MCF 10A (cell line): ENCODE data around the gene FBN1. TPM values are rescaled to one million over a fixed set of nuclear protein-coding genes. Genes with fewer than 3 reads are reported as not detected.
A peak's percentile ranks its signal among the peaks of the same experiment; 100 is the strongest.

Experiments
- BruUV-seq: library from RNA; stranded (reverse); fragments of 400-500 nt; replicated peaks from 2 replicates; lab custom pipeline; 2021; lab: Mats Ljungman, UMichigan
- CTCF ChIA-PET: fragments of 300-600 bp; sonication (Branson Sonifier 250); formaldehyde crosslinking; extraction: SDS; loops from one replicate; lab custom pipeline; 2021; ENCODE audit warnings: antibody characterized with exemption, inconsistent platforms; lab: Yijun Ruan, JAX
- POLR2A ChIA-PET: fragments of 300-600, 350-650 bp; sonication (Branson Sonifier 250); formaldehyde crosslinking; extraction: SDS; loops from one replicate; lab custom pipeline; 2020; ENCODE audit warnings: antibody characterized with exemption, inconsistent platforms; lab: Yijun Ruan, JAX
- DNase-seq: peaks from one replicate; pipeline ENCODE4 v3.0.0-alpha.2; 2018; ENCODE audit not compliant: unreplicated experiment
- H3K27ac Mint-ChIP-seq: one replicate; pipeline ENCODE4 v1.8.0; 2022; ENCODE audit warnings: mild to moderate bottlenecking, low read depth, mixed read lengths; ENCODE audit not compliant: unreplicated experiment
- H3K27me3 Mint-ChIP-seq: one replicate; pipeline ENCODE4 v1.8.0; 2022; ENCODE audit warnings: mixed read lengths; ENCODE audit not compliant: insufficient read depth, unreplicated experiment
- H3K36me3 Mint-ChIP-seq: one replicate; pipeline ENCODE4 v1.8.0; 2022; ENCODE audit warnings: mild to moderate bottlenecking, moderate library complexity, mixed read lengths; ENCODE audit not compliant: insufficient read depth, unreplicated experiment
- H3K4me1 Mint-ChIP-seq: one replicate; pipeline ENCODE4 v1.8.0; 2022; ENCODE audit warnings: mixed read lengths; ENCODE audit not compliant: insufficient read depth, unreplicated experiment
- H3K4me3 Mint-ChIP-seq: one replicate; pipeline ENCODE4 v1.8.0; 2022; ENCODE audit warnings: mild to moderate bottlenecking, moderate library complexity, mixed read lengths; ENCODE audit not compliant: unreplicated experiment
- H3K9me3 Mint-ChIP-seq: one replicate; pipeline ENCODE4 v1.8.0; 2022; ENCODE audit warnings: mixed read lengths; ENCODE audit not compliant: unreplicated experiment
- intact Hi-C: fragments of 100-400 bp; cut with micrococcal nuclease; formaldehyde crosslinking; loops from 2 replicates; pipeline ENCODE4 v1.14.1; 2022
- total RNA-seq: library from RNA; stranded (reverse); gene quantifications from 2 replicates; pipeline ENCODE4 v1.2.3, GENCODE V29; 2022
- TF ChIP-seq, protein P1 (sequence below): fragments of 200-600 bp; IDR thresholded peaks from one replicate; pipeline ENCODE4 v1.8.0; 2022; ENCODE audit warnings: antibody characterized with exemption, mild to moderate bottlenecking; ENCODE audit not compliant: unreplicated experiment

Gene FBN1
- total RNA-seq, 1 experiment from 2014 or later, result 14.3 TPM

DNA sequence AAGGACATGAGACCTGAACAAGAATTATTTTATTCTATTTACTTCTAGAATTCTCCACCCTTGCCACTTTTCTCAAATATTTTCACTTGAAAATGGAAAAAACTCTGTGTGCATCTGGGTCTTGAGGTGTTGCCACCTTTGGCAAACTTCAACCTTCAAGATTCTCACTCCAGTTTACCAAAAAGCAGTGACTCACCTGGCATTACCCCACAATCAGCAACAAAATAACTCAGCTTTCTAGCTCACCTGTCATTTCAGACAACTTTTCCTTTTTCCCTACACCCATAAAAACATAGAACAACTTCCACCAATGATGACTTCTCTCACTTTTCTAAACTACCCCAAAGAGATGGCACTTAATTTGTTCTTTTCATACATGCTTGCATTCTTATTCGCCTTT lies 198.5 kb downstream of the FBN1 start:
- peaks cover 11% of the 10 kb centered on the region for H3K4me1 Mint-ChIP-seq

DNA sequence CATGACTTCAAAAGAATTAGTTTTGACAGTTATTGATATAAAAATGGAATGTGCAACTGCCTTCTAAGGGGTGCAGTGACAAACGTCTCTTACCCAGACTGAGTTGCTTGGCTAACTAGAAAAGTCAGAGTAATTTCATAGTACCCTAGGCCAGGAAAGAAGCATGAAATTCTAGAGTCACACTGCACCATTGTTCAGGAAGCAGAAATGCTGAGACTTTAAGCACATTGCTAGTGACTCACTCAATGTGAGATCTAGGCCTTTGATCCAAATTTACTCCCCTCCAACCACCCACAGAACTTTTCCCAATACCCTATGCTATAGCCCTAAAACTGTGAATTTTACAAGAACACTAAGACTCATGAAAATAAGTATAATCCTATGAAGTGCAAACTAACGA lies 203.5 kb downstream of the FBN1 start:
- Mint-ChIP-seq H3K4me3 (no peak overlapping the region), H3K27ac (no peak overlapping the region), H3K9me3 (no peaks in the 10 kb centered on the region), H3K36me3 (peaks cover 16% of the 10 kb centered on the region), H3K4me1 (peaks cover under 1% of the 10 kb centered on the region), H3K27me3 (no peaks in the 10 kb centered on the region)
- no TSS peak for BruUV-seq
- intact Hi-C loops, result no loop called here
- ChIA-PET CTCF (no interaction called here), POLR2A (no interaction called here)
- DNase-seq, result no peak
- TF ChIP-seq, protein P1, sequence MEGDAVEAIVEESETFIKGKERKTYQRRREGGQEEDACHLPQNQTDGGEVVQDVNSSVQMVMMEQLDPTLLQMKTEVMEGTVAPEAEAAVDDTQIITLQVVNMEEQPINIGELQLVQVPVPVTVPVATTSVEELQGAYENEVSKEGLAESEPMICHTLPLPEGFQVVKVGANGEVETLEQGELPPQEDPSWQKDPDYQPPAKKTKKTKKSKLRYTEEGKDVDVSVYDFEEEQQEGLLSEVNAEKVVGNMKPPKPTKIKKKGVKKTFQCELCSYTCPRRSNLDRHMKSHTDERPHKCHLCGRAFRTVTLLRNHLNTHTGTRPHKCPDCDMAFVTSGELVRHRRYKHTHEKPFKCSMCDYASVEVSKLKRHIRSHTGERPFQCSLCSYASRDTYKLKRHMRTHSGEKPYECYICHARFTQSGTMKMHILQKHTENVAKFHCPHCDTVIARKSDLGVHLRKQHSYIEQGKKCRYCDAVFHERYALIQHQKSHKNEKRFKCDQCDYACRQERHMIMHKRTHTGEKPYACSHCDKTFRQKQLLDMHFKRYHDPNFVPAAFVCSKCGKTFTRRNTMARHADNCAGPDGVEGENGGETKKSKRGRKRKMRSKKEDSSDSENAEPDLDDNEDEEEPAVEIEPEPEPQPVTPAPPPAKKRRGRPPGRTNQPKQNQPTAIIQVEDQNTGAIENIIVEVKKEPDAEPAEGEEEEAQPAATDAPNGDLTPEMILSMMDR, result no peak

More for the DNA sequence above, 198.5 kb downstream of the FBN1 start:
- peak overlapping the region; percentile 18 for H3K27ac Mint-ChIP-seq
- TF ChIP-seq, protein P1, result no peak
- no peaks in the 10 kb centered on the region for H3K9me3 Mint-ChIP-seq
- POLR2A ChIA-PET, result interaction anchor here (0.5 to 2.8 kb wide), 6 partner anchors 13 to 599 kb away, joined by 3 to 13 read pairs (median 4); no protein-coding TSS in a partner anchor
- no TSS peak for BruUV-seq
- H3K36me3 Mint-ChIP-seq, result peaks cover 17% of the 10 kb centered on the region
- intact Hi-C loops, result no loop called here
- no peak overlapping the region for H3K4me3 Mint-ChIP-seq
- DNase-seq, result peak; percentile 33
- H3K27me3 Mint-ChIP-seq, result no peaks in the 10 kb centered on the region
- CTCF ChIA-PET, result interaction anchor here (1.0 to 1.1 kb wide), 2 partner anchors 9 to 89 kb away, joined by 3 to 5 read pairs; no protein-coding TSS in a partner anchor

DNA sequence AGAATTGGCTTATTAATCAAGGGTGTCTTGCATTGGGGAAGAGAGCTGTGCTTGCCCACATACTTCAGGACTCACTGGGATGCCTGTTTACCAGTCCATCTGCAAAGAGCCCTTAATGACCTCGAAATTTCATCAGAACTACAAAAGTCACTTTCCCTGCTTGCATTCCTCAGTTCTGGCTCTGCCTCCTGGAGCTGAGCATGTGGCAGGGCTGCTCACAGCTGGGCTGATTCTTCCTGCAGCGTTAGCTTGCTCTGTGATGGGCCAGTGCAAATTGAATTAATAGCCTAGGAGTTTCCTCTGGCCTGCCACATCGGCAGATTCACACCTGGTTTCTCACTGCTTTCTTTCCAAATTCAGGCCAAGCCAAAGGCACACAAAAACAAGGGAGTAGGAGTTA lies 205.4 kb downstream of the FBN1 start:
- BruUV-seq, result no TSS peak
- Mint-ChIP-seq H3K4me1 (no peaks in the 10 kb centered on the region), H3K27me3 (no peaks in the 10 kb centered on the region), H3K27ac (peak overlapping the region; percentile 49), H3K36me3 (peaks cover 16% of the 10 kb centered on the region), H3K4me3 (no peak overlapping the region), H3K9me3 (no peaks in the 10 kb centered on the region)
- TF ChIP-seq, protein P1, result no peak
- no peak for DNase-seq
- POLR2A ChIA-PET, result interaction anchor here (0.6 kb wide), 1 partner anchor 977 kb away, joined by 3 read pairs; no protein-coding TSS in a partner anchor
- intact Hi-C loops, result no loop called here
- CTCF ChIA-PET, result interaction anchor here (1.0 to 1.3 kb wide), 2 partner anchors 16 to 81 kb away, joined by 3 to 4 read pairs; no protein-coding TSS in a partner anchor

DNA sequence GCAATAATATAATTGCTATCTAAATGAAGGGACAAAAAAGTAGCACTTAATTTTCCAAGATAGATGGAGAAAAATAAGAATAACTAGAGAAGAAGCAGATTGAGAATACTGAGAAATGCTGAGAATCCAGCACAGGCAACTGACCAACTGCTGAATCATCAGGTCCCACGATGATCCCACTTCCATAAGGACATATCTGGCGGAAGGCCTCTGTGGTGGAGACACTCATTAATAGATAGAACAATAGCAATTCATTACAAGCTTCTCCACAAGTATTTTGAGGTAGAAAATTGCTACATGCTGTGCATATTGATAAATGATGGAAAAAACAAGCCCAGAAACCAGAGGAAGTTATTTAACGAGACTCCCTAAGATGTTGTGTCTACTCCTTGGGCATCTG lies 208.3 kb downstream of the FBN1 start:
- intact Hi-C loops, result no loop called here
- Mint-ChIP-seq H3K9me3 (no peaks in the 10 kb centered on the region), H3K4me3 (no peak overlapping the region), H3K27me3 (no peaks in the 10 kb centered on the region), H3K36me3 (peaks cover 13% of the 10 kb centered on the region), H3K27ac (no peak overlapping the region), H3K4me1 (no peaks in the 10 kb centered on the region)
- BruUV-seq, result no TSS peak
- TF ChIP-seq, protein P1, result no peak
- CTCF ChIA-PET, result interaction anchor here (0.8 to 1.0 kb wide), 2 partner anchors 9 to 13 kb away, joined by 3 read pairs; no protein-coding TSS in a partner anchor
- POLR2A ChIA-PET, result interaction anchor here (0.6 kb wide), 1 partner anchor 46 kb away, joined by 3 read pairs; no protein-coding TSS in a partner anchor
- DNase-seq, result no peak
